Neural crest cell (in vitro differentiated cells): ENCODE measurements around the gene TIMM13. TPM values are rescaled to one million over a fixed set of nuclear protein-coding genes. Genes with fewer than 3 reads are reported as not detected.

Experiments
- DNase-seq: peaks from one replicate; pipeline ENCODE4 v3.0.0; 2021; ENCODE audit warnings: low read depth, mixed read lengths, low spot score
- H3K27ac Mint-ChIP-seq: one replicate; pipeline ENCODE4 v1.8.0; 2021; ENCODE audit warnings: mild to moderate bottlenecking, mixed read lengths; ENCODE audit not compliant: unreplicated experiment
- H3K27me3 Mint-ChIP-seq: 2 replicates; pipeline ENCODE4 v1.8.0; 2021; ENCODE audit warnings: low read depth, mild to moderate bottlenecking, mixed read lengths
- H3K36me3 Mint-ChIP-seq: 2 replicates; pipeline ENCODE4 v1.8.0; 2021; ENCODE audit warnings: low read depth, mild to moderate bottlenecking, mixed read lengths
- H3K4me1 Mint-ChIP-seq: 2 replicates; pipeline ENCODE4 v1.8.0; 2021; ENCODE audit warnings: mixed read lengths
- H3K4me3 Mint-ChIP-seq: one replicate; pipeline ENCODE4 v1.8.0; 2021; ENCODE audit warnings: mild to moderate bottlenecking, mixed read lengths
- H3K9me3 Mint-ChIP-seq: 2 replicates; pipeline ENCODE4 v1.8.0; 2021; ENCODE audit warnings: mixed read lengths
- total RNA-seq: library from RNA; stranded (reverse); gene quantifications from 2 replicates; pipeline ENCODE4 v1.2.1, GENCODE V29; 2021
- TF ChIP-seq, protein P1 (sequence below): fragments of 200-600 bp; sonication (generic); conservative IDR thresholded peaks from 2 replicates; pipeline ENCODE4 v1.5.0; 2021; ENCODE audit warnings: antibody characterized with exemption, mild to moderate bottlenecking

Gene TIMM13
- total RNA-seq, 1 donor from 2014 or later, result 145 TPM

DNA sequence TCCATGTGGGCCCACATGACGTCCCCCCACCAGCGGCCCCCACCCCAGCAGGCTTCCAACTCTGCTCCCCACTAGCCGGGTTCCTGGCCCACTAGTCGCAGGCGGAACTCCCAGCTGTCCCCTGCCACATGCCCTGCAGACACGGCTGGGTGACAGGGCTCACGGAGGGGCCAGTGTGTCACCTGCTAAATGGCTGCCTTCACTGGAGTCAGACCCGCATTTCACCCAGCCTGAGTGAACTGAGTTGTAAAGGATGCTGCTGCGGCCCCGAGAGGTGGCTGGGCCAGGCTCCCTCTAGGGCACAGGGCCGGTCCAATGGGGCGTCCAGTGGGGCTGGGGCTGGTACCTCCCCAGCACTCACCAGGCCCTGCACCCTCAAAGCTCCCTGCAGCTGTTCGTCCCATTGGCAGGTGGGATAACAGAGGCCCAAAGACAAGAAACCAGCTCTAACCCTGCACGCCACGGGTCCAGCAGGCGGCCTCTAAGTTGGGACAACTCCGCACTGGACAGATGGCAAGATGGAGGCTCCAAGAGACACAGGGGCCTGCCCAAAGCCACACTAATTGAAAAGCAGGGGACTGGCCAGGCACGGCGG lies 26.1 kb upstream of the TIMM13 start:
- H3K4me3 Mint-ChIP-seq, result peak overlapping the region; percentile 88
- TF ChIP-seq, protein P1, sequence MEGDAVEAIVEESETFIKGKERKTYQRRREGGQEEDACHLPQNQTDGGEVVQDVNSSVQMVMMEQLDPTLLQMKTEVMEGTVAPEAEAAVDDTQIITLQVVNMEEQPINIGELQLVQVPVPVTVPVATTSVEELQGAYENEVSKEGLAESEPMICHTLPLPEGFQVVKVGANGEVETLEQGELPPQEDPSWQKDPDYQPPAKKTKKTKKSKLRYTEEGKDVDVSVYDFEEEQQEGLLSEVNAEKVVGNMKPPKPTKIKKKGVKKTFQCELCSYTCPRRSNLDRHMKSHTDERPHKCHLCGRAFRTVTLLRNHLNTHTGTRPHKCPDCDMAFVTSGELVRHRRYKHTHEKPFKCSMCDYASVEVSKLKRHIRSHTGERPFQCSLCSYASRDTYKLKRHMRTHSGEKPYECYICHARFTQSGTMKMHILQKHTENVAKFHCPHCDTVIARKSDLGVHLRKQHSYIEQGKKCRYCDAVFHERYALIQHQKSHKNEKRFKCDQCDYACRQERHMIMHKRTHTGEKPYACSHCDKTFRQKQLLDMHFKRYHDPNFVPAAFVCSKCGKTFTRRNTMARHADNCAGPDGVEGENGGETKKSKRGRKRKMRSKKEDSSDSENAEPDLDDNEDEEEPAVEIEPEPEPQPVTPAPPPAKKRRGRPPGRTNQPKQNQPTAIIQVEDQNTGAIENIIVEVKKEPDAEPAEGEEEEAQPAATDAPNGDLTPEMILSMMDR, result no peak
- no peaks in the 10 kb centered on the region for H3K9me3 Mint-ChIP-seq
- H3K27ac Mint-ChIP-seq, result peak overlapping the region; percentile 12
- no peak for DNase-seq
- H3K36me3 Mint-ChIP-seq, result no peaks in the 10 kb centered on the region
- peaks cover 23% of the 10 kb centered on the region for H3K4me1 Mint-ChIP-seq
- H3K27me3 Mint-ChIP-seq, result peaks cover 3% of the 10 kb centered on the region

DNA sequence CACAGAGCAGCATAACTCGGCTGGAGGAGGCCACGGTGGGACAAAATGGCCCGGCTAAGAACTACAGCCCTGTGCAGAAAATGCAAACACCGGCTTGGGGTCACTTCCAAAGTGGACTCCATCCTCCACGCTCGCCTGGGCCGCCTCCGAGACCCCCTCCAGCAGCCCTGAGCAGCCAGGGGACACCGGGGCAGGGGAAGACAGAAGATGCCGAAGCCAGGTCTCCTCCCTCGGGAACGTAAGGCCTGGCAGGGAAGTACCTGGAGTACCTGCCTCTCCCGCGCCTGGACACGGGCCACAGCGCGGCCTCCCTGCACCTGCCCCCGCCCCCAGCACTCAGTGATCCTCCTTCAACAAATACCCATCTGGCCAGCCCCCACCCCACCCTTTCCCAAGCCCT lies 24.4 kb upstream of the TIMM13 start:
- TF ChIP-seq, protein P1, result no peak
- Mint-ChIP-seq H3K27ac (no peak overlapping the region), H3K4me3 (peak overlapping the region; percentile 81), H3K4me1 (peaks cover 14% of the 10 kb centered on the region), H3K36me3 (no peaks in the 10 kb centered on the region), H3K27me3 (no peaks in the 10 kb centered on the region), H3K9me3 (no peaks in the 10 kb centered on the region)
- DNase-seq, result no peak

DNA sequence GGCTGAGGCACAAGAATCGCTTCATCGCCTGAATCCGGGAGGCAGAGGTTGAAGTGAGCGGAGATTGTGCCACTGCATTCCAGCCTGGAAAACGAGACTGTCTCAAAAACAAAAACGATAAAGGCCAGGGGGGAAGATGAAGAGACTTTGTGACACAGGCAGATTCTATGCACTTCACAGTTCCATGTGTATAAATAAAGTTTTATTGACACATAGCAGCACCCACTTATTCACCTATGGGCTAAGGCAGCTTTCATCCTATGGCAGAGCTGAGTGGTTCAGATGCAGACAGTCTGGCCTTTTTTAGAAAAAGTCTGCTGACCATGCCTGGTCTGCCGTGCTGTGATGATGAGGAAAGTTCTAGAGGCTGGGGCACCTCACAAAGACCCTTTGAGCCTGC lies 23.8 kb upstream of the TIMM13 start:
- TF ChIP-seq, protein P1, result no peak
- H3K4me3 Mint-ChIP-seq, result peak overlapping the region; percentile 49
- no peaks in the 10 kb centered on the region for H3K36me3 Mint-ChIP-seq
- no peaks in the 10 kb centered on the region for H3K9me3 Mint-ChIP-seq
- no peak overlapping the region for H3K27ac Mint-ChIP-seq
- H3K4me1 Mint-ChIP-seq, result peaks cover 18% of the 10 kb centered on the region
- DNase-seq, result no peak
- no peaks in the 10 kb centered on the region for H3K27me3 Mint-ChIP-seq

DNA sequence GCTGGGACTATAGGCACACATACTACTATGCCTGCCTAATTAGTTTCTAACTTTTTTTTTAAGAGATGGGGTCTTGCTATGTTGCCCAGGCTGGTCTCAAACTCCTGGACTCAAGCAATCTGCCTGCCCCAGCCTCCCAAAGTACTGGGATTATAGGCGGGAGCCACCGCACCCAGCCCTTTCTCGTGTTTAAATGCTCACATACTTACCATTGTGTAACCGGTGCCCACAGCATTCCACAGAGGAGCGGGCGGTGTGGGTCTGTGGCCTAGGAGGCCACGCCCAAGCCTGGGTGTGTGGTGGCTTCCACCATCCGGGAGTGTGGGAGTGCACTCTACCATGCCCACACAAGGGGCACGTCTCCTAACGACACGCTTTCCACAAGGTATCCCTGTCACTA lies 21.6 kb upstream of the TIMM13 start:
- Mint-ChIP-seq H3K27me3 (no peaks in the 10 kb centered on the region), H3K4me1 (peaks cover 5% of the 10 kb centered on the region), H3K27ac (no peak overlapping the region), H3K36me3 (no peaks in the 10 kb centered on the region), H3K9me3 (no peaks in the 10 kb centered on the region), H3K4me3 (no peak overlapping the region)
- DNase-seq, result no peak
- TF ChIP-seq, protein P1, result no peak

DNA sequence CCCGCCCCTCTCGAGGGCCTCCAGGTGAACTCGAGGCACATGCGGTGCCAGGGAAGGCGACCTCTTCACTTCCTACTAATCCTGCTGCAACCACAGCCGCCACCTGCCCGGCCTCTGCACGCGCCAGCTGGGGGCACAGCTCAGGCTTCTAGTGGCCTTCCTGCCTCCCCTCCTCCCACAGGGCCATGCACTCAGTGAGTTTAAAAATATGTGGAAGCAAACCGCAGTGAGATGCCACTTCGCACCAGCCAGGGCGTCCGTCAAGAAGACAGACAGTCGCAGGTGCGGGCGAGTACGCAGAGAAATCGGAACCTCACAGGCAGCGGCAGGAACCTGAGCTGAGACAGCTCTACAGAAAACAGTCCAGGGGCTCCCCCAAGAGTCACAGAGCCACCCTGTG lies 19.0 kb upstream of the TIMM13 start:
- H3K27me3 Mint-ChIP-seq, result no peaks in the 10 kb centered on the region
- H3K9me3 Mint-ChIP-seq, result no peaks in the 10 kb centered on the region
- DNase-seq, result no peak
- H3K4me3 Mint-ChIP-seq, result no peak overlapping the region
- TF ChIP-seq, protein P1, result no peak
- peaks cover 4% of the 10 kb centered on the region for H3K4me1 Mint-ChIP-seq
- peak overlapping the region; percentile 71 for H3K27ac Mint-ChIP-seq
- peaks cover 2% of the 10 kb centered on the region for H3K36me3 Mint-ChIP-seq
